ENCODE results near the gene NPC1L1. TPM values are rescaled to one million over a fixed set of nuclear protein-coding genes. Genes with fewer than 3 reads are reported as not detected.

The NPC1L1 gene
- total RNA-seq, 1 experiment from 2014 or later = 0.04 TPM

DNA sequence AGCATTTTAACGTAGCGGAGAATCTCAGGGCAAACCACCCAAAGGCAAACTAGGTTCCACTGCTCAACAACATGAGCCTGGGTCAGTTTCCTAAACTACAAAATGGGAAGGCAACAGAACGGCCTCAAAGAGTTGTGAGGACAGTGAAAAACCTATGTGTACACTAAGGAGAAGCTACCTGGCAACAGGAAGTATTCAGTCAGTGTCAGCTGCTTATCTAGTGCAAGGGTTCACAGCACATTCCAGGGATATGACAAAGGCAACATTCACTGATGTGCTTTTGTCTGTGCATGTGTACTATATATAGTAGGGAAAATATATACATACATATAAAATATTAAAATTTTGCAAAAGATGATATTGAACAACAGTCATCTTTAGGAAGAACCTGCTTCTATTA, 67.8 kb downstream of the NPC1L1 start:
- POLR2A ChIA-PET (ENCODE audit: unreplicated experiment) = no interaction called here
- Histone ChIP-seq H3K4me2 (ENCODE audit: low read length) (peak overlapping the region; percentile 56), H2AFZ (ENCODE audit: low read length) (no peak overlapping the region), H3K4me1 (ENCODE audit: insufficient read depth, low read length) (peaks cover 31% of the 10 kb centered on the region), H3K79me2 (ENCODE audit: low read length) (peaks cover 82% of the 10 kb centered on the region), H3K4me3 (ENCODE audit: low read length) (no peak overlapping the region), H3K27me3 (ENCODE audit: low read length) (no peaks in the 10 kb centered on the region), H3K27ac (ENCODE audit: low read length) (peak overlapping the region; percentile 42), H4K20me1 (ENCODE audit: low read length) (peaks cover 10% of the 10 kb centered on the region; the same call in 1 of the 2 replicates), H3K9me3 (ENCODE audit: low read length) (no peaks in the 10 kb centered on the region), H3F3A (ENCODE audit: low read length, unreplicated experiment) (no peaks in the 10 kb centered on the region), H3K9me2 (replicated peaks; ENCODE audit: low read length) (no peaks in the 10 kb centered on the region), H3K36me3 (ENCODE audit: low read depth, low read length) (peaks cover 26% of the 10 kb centered on the region), H3K9ac (ENCODE audit: low read length) (no peak overlapping the region)
- CTCF ChIA-PET = no interaction called here
- BruUV-seq (replicated peaks) = no TSS peak
- no peak for TF ChIP-seq EZH2phosphoT487 (IDR thresholded peaks at IDR 0.05; ENCODE audit: borderline replicate concordance, low read length)
- TF ChIP-seq EZH2 (IDR thresholded peaks at IDR 0.05; ENCODE audit: low read length, unreplicated experiment) = no peak
- TF ChIP-seq, protein P1, sequence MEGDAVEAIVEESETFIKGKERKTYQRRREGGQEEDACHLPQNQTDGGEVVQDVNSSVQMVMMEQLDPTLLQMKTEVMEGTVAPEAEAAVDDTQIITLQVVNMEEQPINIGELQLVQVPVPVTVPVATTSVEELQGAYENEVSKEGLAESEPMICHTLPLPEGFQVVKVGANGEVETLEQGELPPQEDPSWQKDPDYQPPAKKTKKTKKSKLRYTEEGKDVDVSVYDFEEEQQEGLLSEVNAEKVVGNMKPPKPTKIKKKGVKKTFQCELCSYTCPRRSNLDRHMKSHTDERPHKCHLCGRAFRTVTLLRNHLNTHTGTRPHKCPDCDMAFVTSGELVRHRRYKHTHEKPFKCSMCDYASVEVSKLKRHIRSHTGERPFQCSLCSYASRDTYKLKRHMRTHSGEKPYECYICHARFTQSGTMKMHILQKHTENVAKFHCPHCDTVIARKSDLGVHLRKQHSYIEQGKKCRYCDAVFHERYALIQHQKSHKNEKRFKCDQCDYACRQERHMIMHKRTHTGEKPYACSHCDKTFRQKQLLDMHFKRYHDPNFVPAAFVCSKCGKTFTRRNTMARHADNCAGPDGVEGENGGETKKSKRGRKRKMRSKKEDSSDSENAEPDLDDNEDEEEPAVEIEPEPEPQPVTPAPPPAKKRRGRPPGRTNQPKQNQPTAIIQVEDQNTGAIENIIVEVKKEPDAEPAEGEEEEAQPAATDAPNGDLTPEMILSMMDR (conservative IDR thresholded peaks at IDR 0.05; ENCODE audit: low read depth, low read length) = no peak
- peak; percentile 74 for DNase-seq
- peak; percentile 89 for ATAC-seq
- intact Hi-C loops (cut with micrococcal nuclease) = loop anchor here (10.0 kb wide), 1 partner anchor 98 kb away; no protein-coding TSS in a partner anchor

DNA sequence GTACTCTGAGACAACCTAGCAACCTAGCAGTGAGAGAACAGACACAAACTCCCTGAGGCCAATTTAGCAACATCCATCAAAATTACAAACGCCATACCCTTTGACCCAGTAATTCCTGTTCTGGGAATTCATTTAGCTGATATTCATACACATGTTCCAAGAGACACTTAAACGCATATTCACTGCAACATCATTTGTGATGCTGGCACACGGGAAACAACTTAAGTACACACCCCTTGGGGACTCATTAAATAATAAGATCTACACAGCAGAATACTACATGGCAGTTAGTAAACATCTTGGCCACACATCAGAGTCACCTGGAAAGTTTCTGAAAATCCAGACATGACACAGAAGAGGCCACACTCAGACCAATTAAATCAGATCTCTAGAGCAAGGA, 68.3 kb downstream of the NPC1L1 start:
- ChIA-PET CTCF (no interaction called here), POLR2A (ENCODE audit: unreplicated experiment) (no interaction called here)
- Histone ChIP-seq H3K4me2 (ENCODE audit: low read length) (peak overlapping the region; percentile 42), H3K9me3 (ENCODE audit: low read length) (no peaks in the 10 kb centered on the region), H3F3A (ENCODE audit: low read length, unreplicated experiment) (no peaks in the 10 kb centered on the region), H3K27me3 (ENCODE audit: low read length) (no peaks in the 10 kb centered on the region), H3K79me2 (ENCODE audit: low read length) (peaks cover 84% of the 10 kb centered on the region), H3K4me1 (ENCODE audit: insufficient read depth, low read length) (peaks cover 31% of the 10 kb centered on the region), H2AFZ (ENCODE audit: low read length) (no peak overlapping the region), H3K27ac (ENCODE audit: low read length) (peak overlapping the region; percentile 42), H3K36me3 (ENCODE audit: low read depth, low read length) (peaks cover 26% of the 10 kb centered on the region), H3K9me2 (replicated peaks; ENCODE audit: low read length) (no peaks in the 10 kb centered on the region), H4K20me1 (ENCODE audit: low read length) (peaks cover 10% of the 10 kb centered on the region; the same call in 1 of the 2 replicates), H3K9ac (ENCODE audit: low read length) (no peak overlapping the region), H3K4me3 (ENCODE audit: low read length) (no peak overlapping the region)
- no TSS peak for BruUV-seq (replicated peaks)
- DNase-seq (no peak), ATAC-seq (no peak)
- intact Hi-C loops (cut with micrococcal nuclease) = loop anchor here (10.0 kb wide), 1 partner anchor 98 kb away; no protein-coding TSS in a partner anchor
- TF ChIP-seq EZH2 (IDR thresholded peaks at IDR 0.05; ENCODE audit: low read length, unreplicated experiment) = no peak
- TF ChIP-seq, protein P1 (conservative IDR thresholded peaks at IDR 0.05; ENCODE audit: low read depth, low read length) = no peak
- no peak for TF ChIP-seq EZH2phosphoT487 (IDR thresholded peaks at IDR 0.05; ENCODE audit: borderline replicate concordance, low read length)

DNA sequence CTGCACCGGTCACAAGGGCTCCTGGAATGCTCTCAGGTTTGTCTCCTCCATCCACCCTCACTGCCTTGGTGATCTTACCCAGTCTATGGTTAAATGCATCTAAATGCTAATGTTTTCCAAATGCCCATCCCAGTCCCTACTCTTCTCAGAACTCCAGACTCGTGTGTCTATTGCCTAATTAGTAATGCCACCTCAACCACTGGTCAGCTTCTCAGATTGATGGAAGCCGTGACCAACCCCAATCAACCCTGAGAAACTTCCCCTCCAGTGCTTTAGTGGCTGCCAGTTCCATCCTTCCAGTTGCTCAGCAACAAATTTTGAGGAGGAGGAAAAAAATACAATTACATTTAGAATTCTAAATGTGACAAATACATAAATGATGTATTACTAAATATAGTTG, 69.3 kb downstream of the NPC1L1 start:
- no peak overlapping the region for H3K4me2 ChIP-seq (ENCODE audit: low read length)
- ATAC-seq (no peak), DNase-seq (no peak)
- H2AFZ ChIP-seq (ENCODE audit: low read length) = no peak overlapping the region
- H3K9ac ChIP-seq (ENCODE audit: low read length) = no peak overlapping the region
- POLR2A ChIA-PET (ENCODE audit: unreplicated experiment) = no interaction called here
- peaks cover 10% of the 10 kb centered on the region; the same call in 1 of the 2 replicates for H4K20me1 ChIP-seq (ENCODE audit: low read length)
- peaks cover 31% of the 10 kb centered on the region for H3K4me1 ChIP-seq (ENCODE audit: insufficient read depth, low read length)
- intact Hi-C loops (cut with micrococcal nuclease) = loop anchor here (10.0 kb wide), 1 partner anchor 97 kb away; no protein-coding TSS in a partner anchor
- H3K27ac ChIP-seq (ENCODE audit: low read length) = no peak overlapping the region
- peaks cover 33% of the 10 kb centered on the region for H3K36me3 ChIP-seq (ENCODE audit: low read depth, low read length)
- no peaks in the 10 kb centered on the region for H3K9me3 ChIP-seq (ENCODE audit: low read length)
- no peaks in the 10 kb centered on the region for H3F3A ChIP-seq (ENCODE audit: low read length, unreplicated experiment)
- H3K9me2 ChIP-seq (replicated peaks; ENCODE audit: low read length) = no peaks in the 10 kb centered on the region
- CTCF ChIA-PET = no interaction called here
- H3K27me3 ChIP-seq (ENCODE audit: low read length) = no peaks in the 10 kb centered on the region
- TF ChIP-seq EZH2phosphoT487 (IDR thresholded peaks at IDR 0.05; ENCODE audit: borderline replicate concordance, low read length) = no peak
- TF ChIP-seq, protein P1 (conservative IDR thresholded peaks at IDR 0.05; ENCODE audit: low read depth, low read length) = no peak
- BruUV-seq (replicated peaks) = no TSS peak
- no peak overlapping the region for H3K4me3 ChIP-seq (ENCODE audit: low read length)
- H3K79me2 ChIP-seq (ENCODE audit: low read length) = peaks cover 89% of the 10 kb centered on the region
